ENCODE results near the gene RPN1.

DNA sequence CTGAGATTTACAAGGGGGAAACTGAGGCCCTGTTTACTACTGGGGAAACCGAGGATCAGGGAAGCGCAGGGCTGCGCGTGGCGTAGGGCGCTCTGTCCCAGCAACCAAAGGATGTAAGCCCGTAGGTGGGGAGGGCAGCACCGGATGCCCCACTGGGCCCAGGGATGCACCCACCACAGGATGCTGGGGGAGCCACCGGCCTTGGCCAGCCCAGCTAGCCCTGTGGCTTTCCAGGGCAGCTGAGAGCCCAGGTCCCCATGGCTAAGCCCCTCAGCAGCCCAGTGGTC, 33.4 kb downstream of the RPN1 start:
- TF ChIP-seq, protein P1, sequence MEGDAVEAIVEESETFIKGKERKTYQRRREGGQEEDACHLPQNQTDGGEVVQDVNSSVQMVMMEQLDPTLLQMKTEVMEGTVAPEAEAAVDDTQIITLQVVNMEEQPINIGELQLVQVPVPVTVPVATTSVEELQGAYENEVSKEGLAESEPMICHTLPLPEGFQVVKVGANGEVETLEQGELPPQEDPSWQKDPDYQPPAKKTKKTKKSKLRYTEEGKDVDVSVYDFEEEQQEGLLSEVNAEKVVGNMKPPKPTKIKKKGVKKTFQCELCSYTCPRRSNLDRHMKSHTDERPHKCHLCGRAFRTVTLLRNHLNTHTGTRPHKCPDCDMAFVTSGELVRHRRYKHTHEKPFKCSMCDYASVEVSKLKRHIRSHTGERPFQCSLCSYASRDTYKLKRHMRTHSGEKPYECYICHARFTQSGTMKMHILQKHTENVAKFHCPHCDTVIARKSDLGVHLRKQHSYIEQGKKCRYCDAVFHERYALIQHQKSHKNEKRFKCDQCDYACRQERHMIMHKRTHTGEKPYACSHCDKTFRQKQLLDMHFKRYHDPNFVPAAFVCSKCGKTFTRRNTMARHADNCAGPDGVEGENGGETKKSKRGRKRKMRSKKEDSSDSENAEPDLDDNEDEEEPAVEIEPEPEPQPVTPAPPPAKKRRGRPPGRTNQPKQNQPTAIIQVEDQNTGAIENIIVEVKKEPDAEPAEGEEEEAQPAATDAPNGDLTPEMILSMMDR (IDR thresholded peaks at IDR 0.05; ENCODE audit: poor library complexity) = no peak
- no peak for TF ChIP-seq EZH2 (IDR thresholded peaks at IDR 0.05; ENCODE audit: borderline replicate concordance)
